Medulla oblongata (tissue), 1 donor: ENCODE measurements around the gene RACGAP1.

Experiments used
- DNase-seq: peaks from one replicate; pipeline ENCODE4 v3.0.0-alpha.2; 2015; ENCODE audit errors: extremely low spot score

Gene RACGAP1

GRCh38 chr12:50025187-50026059 is at the start of gene RACGAP1:
RACGAP1 (minus strand) TSS chr12:50025494; CDS start chr12:50016715, 8,779 bp downstream.
- peak; percentile 98 for DNase-seq

GRCh38 chr12:50073712-50074111 is 48.4 kb upstream of the RACGAP1 start:
- DNase-seq, result no peak

GRCh38 chr12:50073206-50073605 is 47.9 kb upstream of the RACGAP1 start:
- no peak for DNase-seq

GRCh38 chr12:50072198-50072907 is 47.1 kb upstream of the RACGAP1 start:
- DNase-seq, result no peak

- DNase-seq, result peak; percentile 91
These were observed 45.2 kb upstream of the RACGAP1 start for GRCh38 chr12:50070314-50071060.

GRCh38 chr12:50069539-50069938 is 44.2 kb upstream of the RACGAP1 start:
- DNase-seq, result no peak

- DNase-seq, result no peak
These were observed 43.8 kb upstream of the RACGAP1 start for GRCh38 chr12:50069069-50069468.

GRCh38 chr12:50066402-50066801 is 41.1 kb upstream of the RACGAP1 start:
- no peak for DNase-seq

- no peak for DNase-seq
These were observed 40.5 kb upstream of the RACGAP1 start for GRCh38 chr12:50065726-50066310.

GRCh38 chr12:50062728-50063460 is 37.6 kb upstream of the RACGAP1 start:
- DNase-seq, result no peak

- no peak for DNase-seq
These were observed 36.8 kb upstream of the RACGAP1 start for GRCh38 chr12:50061946-50062686.

- peak; percentile 63 for DNase-seq
These were observed 35.9 kb upstream of the RACGAP1 start for GRCh38 chr12:50061171-50061570.

GRCh38 chr12:50060120-50060468 is 34.8 kb upstream of the RACGAP1 start:
- no peak for DNase-seq

- no peak for DNase-seq
These were observed 34.3 kb upstream of the RACGAP1 start for GRCh38 chr12:50059440-50060119.

GRCh38 chr12:50058743-50059312 is 33.5 kb upstream of the RACGAP1 start:
- DNase-seq, result no peak

GRCh38 chr12:50057896-50058670 is 32.8 kb upstream of the RACGAP1 start:
- no peak for DNase-seq

GRCh38 chr12:50057000-50057841 is 31.9 kb upstream of the RACGAP1 start, which contains the start of gene ASIC1:
ASIC1 (plus strand) TSS chr12:50057596; CDS start chr12:50058767, 1,171 bp downstream.
- DNase-seq, result peak; percentile 66

- DNase-seq, result no peak
These were observed 31.3 kb upstream of the RACGAP1 start for GRCh38 chr12:50056639-50056976.
